PC-3 (cell line): ENCODE measurements around the gene ZDHHC8. TPM values are rescaled to one million over a fixed set of nuclear protein-coding genes. Genes with fewer than 3 reads are reported as not detected.
A peak's percentile ranks its signal among the peaks of the same experiment; 100 is the strongest.

Experiments
- ATAC-seq: fragments of 200-7000 bp; cut with Tn5 transposase; 2 replicates; pipeline ENCODE4 v1.9.1; 2020; ENCODE audit warnings: mild to moderate bottlenecking, moderate library complexity
- BruUV-seq: library from RNA; stranded (reverse); fragments of 400-500 nt; replicated peaks from 2 replicates; lab custom pipeline; 2021; lab: Mats Ljungman, UMichigan
- CTCF ChIA-PET: fragments of 300-600 bp; sonication (Branson Sonifier 250); formaldehyde crosslinking; loops from one replicate; lab custom pipeline; 2022; ENCODE audit warnings: antibody characterized with exemption; lab: Charles Lee
- POLR2A ChIA-PET: fragments of 300-600 bp; sonication (Branson Sonifier 250); formaldehyde crosslinking; loops from one replicate; lab custom pipeline; 2022; ENCODE audit warnings: antibody characterized with exemption; ENCODE audit not compliant: unreplicated experiment; lab: Charles Lee
- DNase-seq: peaks from one replicate; pipeline ENCODE4 v3.0.0-alpha.2; 2015
- H2AFZ ChIP-seq: fragments of 300-600 bp; sonication (generic); 2 replicates; pipeline ENCODE4 v1.6.0; 2016; ENCODE audit warnings: antibody characterized with exemption, low read length
- H3F3A ChIP-seq: fragments of 300-600 bp; sonication (generic); one replicate; pipeline ENCODE4 v1.6.0; 2017; ENCODE audit warnings: antibody characterized with exemption, low read length, control low read depth, mild to moderate bottlenecking; ENCODE audit not compliant: unreplicated experiment
- H3K27ac ChIP-seq: fragments of 300-600 bp; sonication (generic); 2 replicates; pipeline ENCODE4 v1.5.1; 2016; ENCODE audit warnings: mild to moderate bottlenecking, low read length
- H3K27me3 ChIP-seq: fragments of 300-600 bp; sonication (generic); 2 replicates; pipeline ENCODE4 v1.6.1; 2016; ENCODE audit warnings: low read length, mixed read lengths
- H3K36me3 ChIP-seq: fragments of 300-600 bp; sonication (generic); 2 replicates; pipeline ENCODE4 v1.6.1; 2016; ENCODE audit warnings: low read depth, mixed run types, low read length, mixed read lengths
- H3K4me1 ChIP-seq: fragments of 300-600 bp; sonication (generic); 2 replicates; pipeline ENCODE4 v1.5.1; 2016; ENCODE audit warnings: low read length; ENCODE audit not compliant: insufficient read depth
- H3K4me2 ChIP-seq: fragments of 300-600 bp; sonication (generic); 2 replicates; pipeline ENCODE4 v1.6.0; 2016; ENCODE audit warnings: low read length
- H3K4me3 ChIP-seq: fragments of 300-600 bp; sonication (generic); 2 replicates; pipeline ENCODE4 v1.5.1; 2016; ENCODE audit warnings: mild to moderate bottlenecking, low read length, mixed read lengths
- H3K79me2 ChIP-seq: fragments of 300-600 bp; sonication (generic); 2 replicates; pipeline ENCODE4 v1.6.1; 2017; ENCODE audit warnings: low read length, mixed read lengths
- H3K9ac ChIP-seq: fragments of 300-600 bp; sonication (generic); 2 replicates; pipeline ENCODE4 v1.6.0; 2016; ENCODE audit warnings: mild to moderate bottlenecking, low read length
- H3K9me2 ChIP-seq: fragments of 300-600 bp; sonication (generic); replicated peaks from 2 replicates; pipeline ENCODE4 v1.6.1; 2016; ENCODE audit warnings: mixed run types, low read length, mixed read lengths
- H3K9me3 ChIP-seq: fragments of 300-600 bp; sonication (generic); 2 replicates; pipeline ENCODE4 v1.6.1; 2016; ENCODE audit warnings: low read length, mixed read lengths
- H4K20me1 ChIP-seq: fragments of 300-600 bp; sonication (generic); 2 replicates; pipeline ENCODE4 v1.6.1; 2016; ENCODE audit warnings: low read length, mixed read lengths
- EZH2 ChIP-seq: fragments of 300-600 bp; sonication (generic); IDR thresholded peaks from one replicate; pipeline ENCODE4 v1.6.1; 2017; ENCODE audit warnings: antibody characterized with exemption, mild to moderate bottlenecking, low read length; ENCODE audit not compliant: unreplicated experiment
- EZH2phosphoT487 ChIP-seq: fragments of 300-600 bp; sonication (generic); IDR thresholded peaks from 2 replicates; pipeline ENCODE4 v1.6.1; 2018; ENCODE audit warnings: mild to moderate bottlenecking, antibody characterized with exemption, low read length, borderline replicate concordance
- intact Hi-C: fragments of 100-400 bp; cut with micrococcal nuclease; formaldehyde crosslinking; loops from 2 replicates; pipeline ENCODE4 v1.9.0; 2023
- total RNA-seq: library from RNA; depleted of rRNA; stranded (reverse); fragments of >200 nt; gene quantifications from 2 replicates; pipeline ENCODE4 v1.2.3, GENCODE V29; 2014
- TF ChIP-seq, protein P1 (sequence below): fragments of 300-600 bp; sonication (generic); conservative IDR thresholded peaks from 2 replicates; pipeline ENCODE4 v1.5.1; 2017; ENCODE audit warnings: antibody characterized with exemption, low read depth, mild to moderate bottlenecking, low read length

The ZDHHC8 gene
- total RNA-seq, 1 experiment from 2014 or later: 24.6 TPM

GRCh38 chr22:20111045-20111688 lies 20.4 kb upstream of the ZDHHC8 start:
- intact Hi-C loops: no loop called here
- H3K9me2 ChIP-seq: no peaks in the 10 kb centered on the region
- H4K20me1 ChIP-seq: no peaks in the 10 kb centered on the region
- POLR2A ChIA-PET: no interaction called here
- ATAC-seq: peak; percentile 14; the same call in 1 of the 2 replicates
- peaks cover 29% of the 10 kb centered on the region for H3K36me3 ChIP-seq
- H3K9ac ChIP-seq: no peak overlapping the region
- no peaks in the 10 kb centered on the region for H3K27me3 ChIP-seq
- no TSS peak for BruUV-seq
- H3K9me3 ChIP-seq: no peaks in the 10 kb centered on the region
- DNase-seq: peak; percentile 26
- no peak overlapping the region for H3K4me3 ChIP-seq
- H3K4me1 ChIP-seq: peaks cover 10% of the 10 kb centered on the region; the same call in 1 of the 2 replicates
- no peak overlapping the region for H3K27ac ChIP-seq
- CTCF ChIA-PET: no interaction called here
- no peaks in the 10 kb centered on the region for H3F3A ChIP-seq
- TF ChIP-seq EZH2 (no peak), EZH2phosphoT487 (no peak)
- TF ChIP-seq, protein P1, sequence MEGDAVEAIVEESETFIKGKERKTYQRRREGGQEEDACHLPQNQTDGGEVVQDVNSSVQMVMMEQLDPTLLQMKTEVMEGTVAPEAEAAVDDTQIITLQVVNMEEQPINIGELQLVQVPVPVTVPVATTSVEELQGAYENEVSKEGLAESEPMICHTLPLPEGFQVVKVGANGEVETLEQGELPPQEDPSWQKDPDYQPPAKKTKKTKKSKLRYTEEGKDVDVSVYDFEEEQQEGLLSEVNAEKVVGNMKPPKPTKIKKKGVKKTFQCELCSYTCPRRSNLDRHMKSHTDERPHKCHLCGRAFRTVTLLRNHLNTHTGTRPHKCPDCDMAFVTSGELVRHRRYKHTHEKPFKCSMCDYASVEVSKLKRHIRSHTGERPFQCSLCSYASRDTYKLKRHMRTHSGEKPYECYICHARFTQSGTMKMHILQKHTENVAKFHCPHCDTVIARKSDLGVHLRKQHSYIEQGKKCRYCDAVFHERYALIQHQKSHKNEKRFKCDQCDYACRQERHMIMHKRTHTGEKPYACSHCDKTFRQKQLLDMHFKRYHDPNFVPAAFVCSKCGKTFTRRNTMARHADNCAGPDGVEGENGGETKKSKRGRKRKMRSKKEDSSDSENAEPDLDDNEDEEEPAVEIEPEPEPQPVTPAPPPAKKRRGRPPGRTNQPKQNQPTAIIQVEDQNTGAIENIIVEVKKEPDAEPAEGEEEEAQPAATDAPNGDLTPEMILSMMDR: peak; percentile 47; the same call in 1 of the 2 replicates
- no peak overlapping the region for H2AFZ ChIP-seq
- H3K79me2 ChIP-seq: peaks cover 20% of the 10 kb centered on the region
- H3K4me2 ChIP-seq: no peak overlapping the region

DNA sequence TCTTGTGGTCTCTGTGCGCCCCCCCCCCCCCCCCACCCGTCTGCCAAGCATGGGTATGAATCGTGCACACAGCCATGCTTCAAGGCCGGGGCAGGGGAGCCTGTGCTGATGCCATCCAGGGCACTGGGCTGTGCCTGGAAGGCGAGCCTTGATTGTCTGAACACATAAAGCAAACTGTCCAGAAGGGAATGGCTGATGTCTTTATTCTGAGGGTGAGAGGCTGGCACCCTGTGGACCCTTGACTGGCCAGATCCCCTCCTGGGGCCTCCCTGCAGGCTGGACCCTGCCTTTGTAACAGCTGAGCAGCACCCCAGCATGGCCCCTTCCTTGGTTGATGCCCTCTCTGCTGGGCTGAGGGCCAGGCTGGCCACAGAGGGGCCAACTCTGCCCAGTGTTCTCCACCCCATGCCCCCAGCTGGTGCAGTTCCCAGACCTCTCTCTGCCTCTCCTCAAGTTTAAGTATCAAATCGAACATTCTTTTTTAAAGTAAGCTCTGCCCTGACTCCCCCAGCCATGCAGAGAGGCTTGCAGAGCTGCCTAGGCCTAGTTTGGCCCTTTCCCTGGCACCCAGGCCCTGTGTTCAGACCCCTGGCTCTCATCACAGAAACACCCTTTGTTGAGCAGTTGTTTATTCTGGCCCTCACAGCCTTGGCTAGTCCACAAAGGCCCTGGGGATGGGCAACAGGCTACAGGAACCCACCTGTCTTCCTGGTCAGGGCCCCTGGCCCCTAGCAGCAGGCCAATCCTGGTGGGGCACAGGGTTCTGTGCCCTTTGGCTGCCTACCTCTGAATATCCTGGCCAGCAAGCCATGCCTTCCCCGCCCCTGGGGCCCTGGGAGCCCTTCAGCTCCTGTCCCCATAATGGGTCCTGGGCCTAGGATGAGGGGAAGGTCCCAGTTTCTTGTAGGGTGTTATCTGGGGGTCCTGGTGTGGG lies 19.6 kb upstream of the ZDHHC8 start:
- no peaks in the 10 kb centered on the region for H3F3A ChIP-seq
- ChIA-PET CTCF (no interaction called here), POLR2A (no interaction called here)
- H3K9me3 ChIP-seq: no peaks in the 10 kb centered on the region
- TF ChIP-seq EZH2: no peak
- TF ChIP-seq, protein P1: no peak
- TF ChIP-seq EZH2phosphoT487: no peak
- H3K4me1 ChIP-seq: peaks cover 11% of the 10 kb centered on the region; the same call in 1 of the 2 replicates
- intact Hi-C loops: no loop called here
- no peaks in the 10 kb centered on the region for H4K20me1 ChIP-seq
- peaks cover 25% of the 10 kb centered on the region for H3K36me3 ChIP-seq
- peaks cover 28% of the 10 kb centered on the region for H3K79me2 ChIP-seq
- no peak overlapping the region for H3K4me2 ChIP-seq
- H3K4me3 ChIP-seq: no peak overlapping the region
- no peak overlapping the region for H2AFZ ChIP-seq
- no TSS peak for BruUV-seq
- DNase-seq (no peak), ATAC-seq (no peak)
- H3K27me3 ChIP-seq: no peaks in the 10 kb centered on the region
- H3K9me2 ChIP-seq: no peaks in the 10 kb centered on the region
- H3K9ac ChIP-seq: no peak overlapping the region
- no peak overlapping the region for H3K27ac ChIP-seq
